Measurements from ENCODE around the gene GPC5.

DNA sequence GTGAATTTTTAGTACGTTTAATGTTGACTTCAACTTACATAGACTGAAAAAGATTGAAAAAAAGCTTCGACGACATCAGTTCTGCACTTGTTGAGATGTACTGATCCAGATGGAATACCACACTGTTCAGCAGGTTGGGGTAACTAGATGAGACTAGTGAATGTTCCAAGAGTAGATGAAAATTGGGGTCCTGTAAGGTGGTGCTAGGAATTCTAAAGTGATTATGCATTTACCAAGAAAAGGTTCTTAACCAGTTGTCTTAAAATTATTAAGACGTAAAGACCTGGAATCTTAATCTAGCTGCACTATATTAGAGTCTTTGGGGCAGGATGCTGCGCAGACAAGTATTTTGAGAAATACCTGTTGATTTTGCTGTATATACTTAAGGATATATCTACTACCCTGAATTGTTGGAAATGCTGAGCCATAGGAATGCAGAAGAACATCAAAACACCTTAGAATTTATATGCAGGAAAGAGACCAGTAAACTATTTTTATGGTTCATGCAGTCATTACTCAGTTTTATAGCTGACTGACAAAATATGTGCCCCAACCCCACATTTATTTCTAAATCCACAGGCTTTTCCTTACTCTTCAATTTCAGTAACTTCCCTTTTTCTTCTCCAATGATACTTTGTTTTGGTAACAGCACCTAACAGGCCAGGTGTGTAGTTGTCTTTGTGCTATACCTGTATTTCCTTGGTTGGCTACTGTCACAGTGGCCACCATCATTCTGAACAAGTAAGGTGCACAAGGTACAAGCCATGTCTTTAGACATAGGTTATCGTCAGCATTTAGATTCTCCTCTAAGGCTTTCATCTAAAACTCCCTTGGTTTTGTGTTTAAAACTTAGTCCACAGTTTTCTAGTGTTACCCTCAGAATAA, 42.4 kb upstream of the GPC5 start:
- TF ChIP-seq, protein P1, sequence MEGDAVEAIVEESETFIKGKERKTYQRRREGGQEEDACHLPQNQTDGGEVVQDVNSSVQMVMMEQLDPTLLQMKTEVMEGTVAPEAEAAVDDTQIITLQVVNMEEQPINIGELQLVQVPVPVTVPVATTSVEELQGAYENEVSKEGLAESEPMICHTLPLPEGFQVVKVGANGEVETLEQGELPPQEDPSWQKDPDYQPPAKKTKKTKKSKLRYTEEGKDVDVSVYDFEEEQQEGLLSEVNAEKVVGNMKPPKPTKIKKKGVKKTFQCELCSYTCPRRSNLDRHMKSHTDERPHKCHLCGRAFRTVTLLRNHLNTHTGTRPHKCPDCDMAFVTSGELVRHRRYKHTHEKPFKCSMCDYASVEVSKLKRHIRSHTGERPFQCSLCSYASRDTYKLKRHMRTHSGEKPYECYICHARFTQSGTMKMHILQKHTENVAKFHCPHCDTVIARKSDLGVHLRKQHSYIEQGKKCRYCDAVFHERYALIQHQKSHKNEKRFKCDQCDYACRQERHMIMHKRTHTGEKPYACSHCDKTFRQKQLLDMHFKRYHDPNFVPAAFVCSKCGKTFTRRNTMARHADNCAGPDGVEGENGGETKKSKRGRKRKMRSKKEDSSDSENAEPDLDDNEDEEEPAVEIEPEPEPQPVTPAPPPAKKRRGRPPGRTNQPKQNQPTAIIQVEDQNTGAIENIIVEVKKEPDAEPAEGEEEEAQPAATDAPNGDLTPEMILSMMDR (IDR thresholded peaks at IDR 0.05), result no peak
- TF ChIP-seq EP300 (IDR thresholded peaks at IDR 0.05), result no peak
- TF ChIP-seq POLR2A (IDR thresholded peaks at IDR 0.05), result no peak

Measured in ovary (tissue), 3 donors.